Hematopoietic multipotent progenitor cell treated with erythropoietin and hydrocortisone succinate and interleukin-3 and kit ligand, for 4 days (in vitro differentiated cells): ENCODE data around the gene COPB1.

ENCODE experiments used
- DNase-seq: peaks from one replicate; pipeline ENCODE4 v3.0.0-alpha.2; 2015

The COPB1 gene

GRCh38 chr11:14424096-14424495 is 75.5 kb downstream of the COPB1 start:
- DNase-seq, result no peak

GRCh38 chr11:14423633-14424032 is 76.0 kb downstream of the COPB1 start:
- peak; percentile 69 for DNase-seq

GRCh38 chr11:14422814-14423182 is 76.8 kb downstream of the COPB1 start:
- no peak for DNase-seq

- peak; percentile 75 for DNase-seq
Measured at GRCh38 chr11:14422052-14422813, 77.4 kb downstream of the COPB1 start.

DNA sequence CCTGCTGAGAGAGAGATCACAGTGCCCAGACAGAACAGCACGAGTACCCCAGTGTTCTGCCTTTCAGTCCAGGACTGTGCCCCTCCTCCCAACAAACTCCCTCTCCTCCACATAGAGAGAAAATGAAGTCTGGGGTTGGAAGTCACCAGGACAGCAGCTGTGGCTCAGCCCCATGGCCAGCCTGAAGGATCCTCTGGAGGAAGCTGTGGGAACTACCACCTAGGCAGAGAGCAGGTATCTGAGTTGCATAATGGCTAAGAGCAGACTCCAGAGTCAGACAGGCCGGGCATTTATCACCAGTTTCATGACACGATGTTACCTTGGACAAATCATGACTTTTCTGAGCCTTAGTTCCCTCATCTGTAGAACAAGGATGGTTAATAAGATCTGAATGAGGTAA is 79.4 kb downstream of the COPB1 start:
- no peak for DNase-seq

- peak; percentile 15 for DNase-seq
Measured at GRCh38 chr11:14418801-14419417, 80.7 kb downstream of the COPB1 start.

DNA sequence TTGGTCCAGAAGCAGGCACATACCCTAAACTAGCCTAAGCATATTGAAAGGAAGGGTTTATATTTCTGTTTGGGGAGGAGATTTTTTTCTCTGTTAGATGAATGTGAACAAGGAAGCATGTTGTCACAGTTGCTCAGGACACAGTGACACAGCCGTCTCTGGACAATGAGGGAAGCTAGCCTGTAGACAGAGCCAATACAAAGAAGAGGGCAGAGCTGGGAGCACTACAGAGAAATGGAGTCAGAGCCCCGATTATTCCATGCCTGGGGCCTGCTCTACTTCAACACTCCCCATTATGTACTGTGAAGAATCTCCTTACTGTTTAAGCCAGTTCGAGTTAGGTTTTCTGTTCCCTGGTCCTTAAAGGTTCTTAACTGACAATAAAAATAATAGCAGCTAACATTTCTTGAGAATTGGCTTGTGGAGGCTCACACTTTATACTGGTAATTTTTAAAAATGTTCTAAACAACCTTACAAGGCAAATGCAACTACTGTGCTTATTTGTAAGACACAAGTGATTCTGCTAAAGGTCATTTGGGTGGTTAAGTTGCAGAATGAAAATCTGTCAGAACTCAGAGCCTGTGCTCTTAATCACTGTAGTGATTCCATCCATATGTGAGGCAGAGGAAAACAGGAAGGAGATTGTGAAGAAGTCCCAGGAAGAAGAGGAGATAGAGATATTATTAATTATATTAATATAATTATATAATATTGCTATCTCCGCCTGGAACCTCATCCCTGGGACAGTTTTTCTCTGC is 81.8 kb downstream of the COPB1 start:
- no peak for DNase-seq

GRCh38 chr11:14417186-14417585 is 82.4 kb downstream of the COPB1 start:
- DNase-seq, result no peak

GRCh38 chr11:14414470-14415461 is 84.8 kb downstream of the COPB1 start:
- peak; percentile 73 for DNase-seq

- DNase-seq, result peak; percentile 32
Measured at GRCh38 chr11:14413307-14414069, 86.1 kb downstream of the COPB1 start.

DNA sequence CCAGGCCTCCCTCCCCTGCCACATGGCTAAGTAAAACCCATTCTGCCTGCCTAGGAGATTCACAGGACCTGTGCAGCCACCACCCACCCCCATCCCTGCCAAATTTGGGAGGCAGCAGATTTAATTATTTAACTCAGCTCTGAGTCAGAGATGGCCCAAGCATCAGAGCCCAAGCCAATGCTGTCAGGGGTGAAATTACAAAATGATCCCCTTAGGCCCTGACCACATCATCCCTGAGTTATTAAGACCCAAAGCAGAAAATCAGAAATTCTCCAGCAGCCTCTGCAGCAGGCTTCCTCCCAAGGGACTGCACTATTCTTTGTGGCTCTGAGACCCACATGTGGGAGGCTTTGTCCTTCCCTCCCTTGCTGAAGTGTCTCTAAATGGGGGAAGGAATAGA is 87.8 kb downstream of the COPB1 start:
- DNase-seq, result no peak

GRCh38 chr11:14409891-14410290 is 89.7 kb downstream of the COPB1 start:
- no peak for DNase-seq

- DNase-seq, result no peak
Measured at GRCh38 chr11:14408612-14409011, 91.0 kb downstream of the COPB1 start.
